H9 (cell line): ENCODE data around the gene ZNF71. TPM values are rescaled to one million over a fixed set of nuclear protein-coding genes. Genes with fewer than 3 reads are reported as not detected.

Experiments used
- DNase-seq: peaks from one replicate; pipeline ENCODE4 v3.0.0-alpha.2; 2017
- H2AFZ ChIP-seq: one replicate; pipeline ENCODE4 v1.6.1; 2013; ENCODE audit warnings: mild to moderate bottlenecking, low read length, control low read depth, moderate library complexity
- H2AK5ac ChIP-seq: 2 replicates; pipeline ENCODE4 v1.6.1; 2013; ENCODE audit warnings: low read length, control low read depth, mixed read lengths; ENCODE audit not compliant: insufficient read length
- H2BK120ac ChIP-seq: one replicate; pipeline ENCODE4 v1.6.1; 2013; ENCODE audit warnings: low read depth, mild to moderate bottlenecking, low read length, control low read depth, inconsistent platforms; ENCODE audit not compliant: poor library complexity, severe bottlenecking
- H2BK12ac ChIP-seq: 2 replicates; pipeline ENCODE4 v1.6.1; 2013; ENCODE audit warnings: low read length, control low read depth, mixed read lengths, low read depth; ENCODE audit not compliant: insufficient read length
- H2BK15ac ChIP-seq: 2 replicates; pipeline ENCODE4 v1.6.1; 2013; ENCODE audit warnings: low read depth, low read length, control low read depth
- H2BK20ac ChIP-seq: one replicate; pipeline ENCODE4 v1.6.1; 2013; ENCODE audit warnings: low read depth, mild to moderate bottlenecking, low read length, control low read depth, inconsistent platforms; ENCODE audit not compliant: poor library complexity, severe bottlenecking
- H2BK5ac ChIP-seq: 2 replicates; pipeline ENCODE4 v1.6.1; 2013; ENCODE audit warnings: low read length, control low read depth, mixed read lengths; ENCODE audit not compliant: insufficient read length
- H3K14ac ChIP-seq: 2 replicates; pipeline ENCODE4 v1.6.1; 2013; ENCODE audit warnings: low read length, control low read depth; ENCODE audit not compliant: insufficient read depth
- H3K18ac ChIP-seq: 2 replicates; pipeline ENCODE4 v1.6.1; 2013; ENCODE audit warnings: low read depth, mild to moderate bottlenecking, mixed read lengths, low read length, control low read depth; ENCODE audit not compliant: insufficient read length
- H3K23ac ChIP-seq: 2 replicates; pipeline ENCODE4 v1.6.1; 2013; ENCODE audit warnings: low read length, control low read depth, mixed read lengths, low read depth; ENCODE audit not compliant: insufficient read length
- H3K23me2 ChIP-seq: 2 replicates; pipeline ENCODE4 v1.6.1; 2013; ENCODE audit warnings: low read depth, mild to moderate bottlenecking, mixed read lengths, low read length, control low read depth; ENCODE audit not compliant: insufficient read length, poor library complexity, severe bottlenecking
- H3K27ac ChIP-seq: 2 replicates; pipeline ENCODE4 v1.5.1; 2013; ENCODE audit warnings: low read length, control low read depth, mixed read lengths, low read depth; ENCODE audit not compliant: insufficient read length
- H3K27me3 ChIP-seq: 2 replicates; pipeline ENCODE4 v1.6.1; 2013; ENCODE audit warnings: low read length, control low read depth, inconsistent platforms; ENCODE audit not compliant: insufficient read depth
- H3K4ac ChIP-seq: 2 replicates; pipeline ENCODE4 v1.6.1; 2013; ENCODE audit warnings: low read depth, mild to moderate bottlenecking, control low read depth, inconsistent platforms, low read length, moderate library complexity
- H3K4me1 ChIP-seq: 2 replicates; pipeline ENCODE4 v1.6.1; 2013; ENCODE audit warnings: low read length, control low read depth, inconsistent platforms; ENCODE audit not compliant: insufficient read depth
- H3K4me2 ChIP-seq: 2 replicates; pipeline ENCODE4 v1.6.1; 2013; ENCODE audit warnings: low read length, control low read depth, mixed read lengths; ENCODE audit not compliant: insufficient read length, insufficient read depth
- H3K56ac ChIP-seq: 2 replicates; pipeline ENCODE4 v1.6.1; 2013; ENCODE audit warnings: low read depth, mild to moderate bottlenecking, mixed read lengths, low read length, control low read depth; ENCODE audit not compliant: insufficient read length
- H3K79me1 ChIP-seq: 2 replicates; pipeline ENCODE4 v1.6.1; 2013; ENCODE audit warnings: low read depth, mild to moderate bottlenecking, moderate library complexity, low read length, control low read depth, inconsistent platforms; ENCODE audit not compliant: insufficient read depth, poor library complexity, severe bottlenecking
- H3K79me2 ChIP-seq: 2 replicates; pipeline ENCODE4 v1.6.1; 2013; ENCODE audit warnings: low read length, control low read depth, inconsistent platforms; ENCODE audit not compliant: insufficient read depth
- H3K9ac ChIP-seq: 2 replicates; pipeline ENCODE4 v1.6.1; 2013; ENCODE audit warnings: low read length, control low read depth, mixed read lengths; ENCODE audit not compliant: insufficient read length; ENCODE audit errors: extremely low read depth
- H3K9me3 ChIP-seq: one replicate; pipeline ENCODE4 v1.6.1; 2013; ENCODE audit warnings: low read depth, low read length, inconsistent platforms; ENCODE audit not compliant: control insufficient read depth
- H3T11ph ChIP-seq: one replicate; pipeline ENCODE4 v1.6.1; 2013; ENCODE audit warnings: mild to moderate bottlenecking, low read length, control low read depth, inconsistent platforms
- H4K20me1 ChIP-seq: one replicate; pipeline ENCODE4 v1.6.1; 2013; ENCODE audit not compliant: control insufficient read depth, insufficient read length, insufficient read depth
- H4K5ac ChIP-seq: 2 replicates; pipeline ENCODE4 v1.6.1; 2013; ENCODE audit warnings: low read depth, mild to moderate bottlenecking, mixed read lengths, low read length, control low read depth; ENCODE audit not compliant: insufficient read length
- H4K8ac ChIP-seq: replicated peaks from 2 replicates; pipeline ENCODE4 v1.6.1; 2013; ENCODE audit warnings: low read length, control low read depth, mixed read lengths, low read depth; ENCODE audit not compliant: insufficient read length
- H4K91ac ChIP-seq: 2 replicates; pipeline ENCODE4 v1.6.1; 2013; ENCODE audit warnings: low read depth, mild to moderate bottlenecking, moderate library complexity, mixed read lengths, low read length, control low read depth; ENCODE audit not compliant: insufficient read length
- H3K27ac Mint-ChIP-seq, 3 experiments: 2 replicates in 2 of 3; 3 replicates in 1 of 3; pipeline ENCODE4 v1.8.0; 2020 to 2021; ENCODE audit warnings: mixed read lengths in 3 of 3, mild to moderate bottlenecking in 1 of 3, moderate library complexity in 1 of 3
- H3K27me3 Mint-ChIP-seq: 2 replicates; pipeline ENCODE4 v1.8.0; 2021; ENCODE audit warnings: low read depth, mild to moderate bottlenecking, moderate library complexity, mixed read lengths
- H3K36me3 Mint-ChIP-seq, 3 experiments: 2 replicates in 2 of 3; 3 replicates in 1 of 3; pipeline ENCODE4 v1.8.0; 2020 to 2021; ENCODE audit warnings: low read depth in 3 of 3, mixed read lengths in 3 of 3; ENCODE audit not compliant: insufficient read depth in 1 of 3
- H3K4me1 Mint-ChIP-seq, 2 experiments: 2 replicates each; pipeline ENCODE4 v1.8.0; 2020; ENCODE audit warnings: mixed read lengths in 2 of 2
- H3K4me3 Mint-ChIP-seq, 2 experiments: 2 replicates in 1 of 2; 3 replicates in 1 of 2; pipeline ENCODE4 v1.8.0; 2020 to 2021; ENCODE audit warnings: mild to moderate bottlenecking in 2 of 2, mixed read lengths in 2 of 2, moderate library complexity in 1 of 2
- H3K9me3 Mint-ChIP-seq, 2 experiments: 2 replicates in 1 of 2; 3 replicates in 1 of 2; pipeline ENCODE4 v1.8.0; 2020; ENCODE audit warnings: mild to moderate bottlenecking in 2 of 2, mixed read lengths in 2 of 2, moderate library complexity in 1 of 2
- CTCF ChIP-seq: fragments of 200-600 bp; sonication (generic); conservative IDR thresholded peaks from 3 replicates; pipeline ENCODE4 v1.8.0; 2021; ENCODE audit warnings: antibody characterized with exemption, mild to moderate bottlenecking
- WGBS: extraction: QIAGEN DNeasy Blood & Tissue Kit; methylation state at CpG from one replicate; pipeline ENCODE4 v1.1.7; 2013; ENCODE audit warnings: missing lambda C conversion rate, low lambda C conversion rate, mixed read lengths; ENCODE audit not compliant: insufficient read length; ENCODE audit errors: extremely low coverage; 5-methylcytosine and 5-hydroxymethylcytosine counted together
- total RNA-seq: library from RNA; stranded (reverse); gene quantifications from 2 replicates; pipeline ENCODE4 v1.2.1, GENCODE V29; 2021

Gene ZNF71
- total RNA-seq, 1 experiment from 2014 or later, result 7.2 TPM

DNA sequence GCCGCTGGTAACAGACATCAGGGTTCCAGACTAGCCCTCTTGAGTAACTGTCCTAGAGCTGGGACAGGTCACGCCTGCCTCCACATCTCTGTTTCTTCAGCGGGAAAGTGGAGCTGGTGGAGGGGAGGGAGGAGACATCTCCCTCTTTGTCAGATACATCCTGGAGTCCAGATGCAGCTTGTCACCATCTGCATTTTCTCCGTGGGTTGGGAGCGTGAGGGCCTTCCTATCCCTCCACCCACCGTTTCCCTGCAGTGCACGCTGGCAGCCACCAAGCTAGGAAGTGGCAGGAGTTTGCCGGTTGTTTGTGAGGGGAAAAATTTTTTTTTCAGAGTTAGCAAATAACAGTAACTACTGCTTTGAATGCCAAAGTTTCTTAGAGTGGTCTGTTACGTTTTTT lies 27.9 kb downstream of the ZNF71 start:
- H3K4me1 ChIP-seq, result no peaks in the 10 kb centered on the region
- H3K79me1 ChIP-seq, result no peaks in the 10 kb centered on the region
- Mint-ChIP-seq H3K4me1 (no peaks in the 10 kb centered on the region), H3K36me3 (peaks cover 71 to 80% (median 73%) of the 10 kb centered on the region in 3 experiments), H3K4me3 (no peak overlapping the region), H3K9me3 (peaks cover 88 to 94% of the 10 kb centered on the region in 2 experiments), H3K27me3 (no peaks in the 10 kb centered on the region; the same call in none of the 2 replicates), H3K27ac (no peak overlapping the region)
- no peak overlapping the region for H2BK15ac ChIP-seq
- H3K79me2 ChIP-seq, result no peaks in the 10 kb centered on the region
- peaks cover 7% of the 10 kb centered on the region for H3K9me3 ChIP-seq
- H3K23me2 ChIP-seq, result no peaks in the 10 kb centered on the region
- no peak overlapping the region for H3K4ac ChIP-seq
- no peak overlapping the region for H2BK12ac ChIP-seq
- no peak overlapping the region for H4K5ac ChIP-seq
- no peak overlapping the region for H3K27ac ChIP-seq
- no peak overlapping the region for H3K23ac ChIP-seq
- no peak overlapping the region for H2AFZ ChIP-seq
- H2BK20ac ChIP-seq, result no peak overlapping the region
- no peak overlapping the region for H2BK5ac ChIP-seq
- no peak overlapping the region for H3K14ac ChIP-seq
- no peak for DNase-seq
- H4K8ac ChIP-seq, result no peak overlapping the region
- no peaks in the 10 kb centered on the region for H3K27me3 ChIP-seq
- no peaks in the 10 kb centered on the region for H4K20me1 ChIP-seq
- no peak overlapping the region for H4K91ac ChIP-seq
- TF ChIP-seq CTCF, result no peak
- H3K18ac ChIP-seq, result no peak overlapping the region
- H2AK5ac ChIP-seq, result no peak overlapping the region
- no peak overlapping the region for H3K56ac ChIP-seq
- no peak overlapping the region for H3K9ac ChIP-seq
- H3K4me2 ChIP-seq, result no peak overlapping the region
- no peak overlapping the region for H3T11ph ChIP-seq
- no CpG with 5 or more reads among the region's 9 CpGs for WGBS
- H2BK120ac ChIP-seq, result no peak overlapping the region
